ENCODE data around the gene MMAB.

Gene MMAB

GRCh38 chr12:109601557-109601956, 28.3 kb upstream of the MMAB start:
- Histone ChIP-seq H3K9me3 (ENCODE audit: control insufficient read depth, insufficient read depth, low read depth, low read length) (no peaks in the 10 kb centered on the region), H3K4me3 (ENCODE audit: low read depth, low read length) (no peak overlapping the region), H3K27me3 (ENCODE audit: control insufficient read depth, insufficient read depth, low read length) (no peaks in the 10 kb centered on the region), H3K27ac (ENCODE audit: low read depth, low read length) (no peak overlapping the region), H3K4me1 (ENCODE audit: control insufficient read depth, insufficient read depth, low read length) (peaks cover 11% of the 10 kb centered on the region), H3K9ac (ENCODE audit: low read length) (no peak overlapping the region), H3K36me3 (ENCODE audit: control insufficient read depth, insufficient read depth, low read length) (peaks cover under 1% of the 10 kb centered on the region; the same call in 1 of the 2 replicates)

DNA sequence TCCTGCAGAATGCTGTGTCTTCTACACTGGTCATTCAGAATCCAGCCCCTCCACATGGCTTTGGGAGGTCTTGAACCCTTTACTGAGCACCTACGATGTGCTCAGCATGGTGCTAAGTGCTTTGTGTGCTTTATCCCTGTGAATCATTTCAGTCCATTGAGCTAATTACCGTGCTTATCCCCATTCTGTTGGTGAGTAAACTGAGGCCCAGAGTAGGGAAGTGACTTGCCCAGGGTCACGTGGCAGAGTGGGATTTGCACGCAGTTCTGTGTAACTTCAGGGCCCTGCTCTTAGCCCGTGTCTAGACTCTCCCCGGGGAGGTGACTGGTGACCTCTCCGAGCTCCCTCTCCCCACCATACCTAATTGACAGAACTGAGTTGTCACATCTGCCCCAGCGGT, 27.7 kb upstream of the MMAB start:
- H3K4me1 ChIP-seq (ENCODE audit: control insufficient read depth, insufficient read depth, low read length): peaks cover 9% of the 10 kb centered on the region
- H3K9ac ChIP-seq (ENCODE audit: low read length): no peak overlapping the region
- H3K27me3 ChIP-seq (ENCODE audit: control insufficient read depth, insufficient read depth, low read length): no peaks in the 10 kb centered on the region
- peaks cover 6% of the 10 kb centered on the region for H3K36me3 ChIP-seq (ENCODE audit: control insufficient read depth, insufficient read depth, low read length)
- no peak overlapping the region for H3K27ac ChIP-seq (ENCODE audit: low read depth, low read length)
- no peaks in the 10 kb centered on the region for H3K9me3 ChIP-seq (ENCODE audit: control insufficient read depth, insufficient read depth, low read depth, low read length)
- no peak overlapping the region for H3K4me3 ChIP-seq (ENCODE audit: low read depth, low read length)

DNA sequence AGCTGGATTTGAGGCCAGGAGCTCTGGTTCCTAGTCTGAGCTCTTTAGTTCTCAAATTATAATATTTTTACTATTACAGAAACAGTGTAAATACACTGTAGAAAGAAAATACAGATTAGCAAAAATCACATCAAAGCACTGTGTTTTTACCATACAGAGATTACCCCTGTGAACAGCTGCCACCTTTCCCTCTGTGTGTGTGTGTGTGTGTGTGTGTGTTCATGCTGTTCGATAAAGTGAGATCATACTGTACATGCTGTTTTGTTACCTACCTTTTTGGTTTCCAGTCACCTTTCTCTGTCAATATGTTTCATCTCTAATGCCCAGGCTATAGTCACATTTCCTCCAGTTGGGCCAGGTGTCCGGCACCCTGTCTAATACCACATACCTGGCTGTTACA, 27.2 kb upstream of the MMAB start:
- H3K9ac ChIP-seq (ENCODE audit: low read length): no peak overlapping the region

GRCh38 chr12:109599087-109599486, 25.8 kb upstream of the MMAB start:
- no peaks in the 10 kb centered on the region for H3K9me3 ChIP-seq (ENCODE audit: control insufficient read depth, insufficient read depth, low read depth, low read length)
- no peak overlapping the region for H3K9ac ChIP-seq (ENCODE audit: low read length)
- peaks cover 9% of the 10 kb centered on the region for H3K4me1 ChIP-seq (ENCODE audit: control insufficient read depth, insufficient read depth, low read length)
- no peaks in the 10 kb centered on the region for H3K27me3 ChIP-seq (ENCODE audit: control insufficient read depth, insufficient read depth, low read length)
- H3K27ac ChIP-seq (ENCODE audit: low read depth, low read length): no peak overlapping the region
- no peak overlapping the region for H3K4me3 ChIP-seq (ENCODE audit: low read depth, low read length)
- peaks cover 23% of the 10 kb centered on the region for H3K36me3 ChIP-seq (ENCODE audit: control insufficient read depth, insufficient read depth, low read length)

More for the DNA sequence above, 27.2 kb upstream of the MMAB start:
- H3K4me3 ChIP-seq (ENCODE audit: low read depth, low read length): no peak overlapping the region
- no peak overlapping the region for H3K27ac ChIP-seq (ENCODE audit: low read depth, low read length)
- H3K9me3 ChIP-seq (ENCODE audit: control insufficient read depth, insufficient read depth, low read depth, low read length): no peaks in the 10 kb centered on the region
- H3K4me1 ChIP-seq (ENCODE audit: control insufficient read depth, insufficient read depth, low read length): peaks cover 9% of the 10 kb centered on the region
- peaks cover 11% of the 10 kb centered on the region for H3K36me3 ChIP-seq (ENCODE audit: control insufficient read depth, insufficient read depth, low read length)
- H3K27me3 ChIP-seq (ENCODE audit: control insufficient read depth, insufficient read depth, low read length): no peaks in the 10 kb centered on the region

GRCh38 chr12:109598428-109598854, 25.1 kb upstream of the MMAB start:
- Histone ChIP-seq H3K4me1 (ENCODE audit: control insufficient read depth, insufficient read depth, low read length) (peaks cover 9% of the 10 kb centered on the region), H3K36me3 (ENCODE audit: control insufficient read depth, insufficient read depth, low read length) (peaks cover 27% of the 10 kb centered on the region), H3K9ac (ENCODE audit: low read length) (peak overlapping the region; percentile 42), H3K4me3 (ENCODE audit: low read depth, low read length) (no peak overlapping the region), H3K27me3 (ENCODE audit: control insufficient read depth, insufficient read depth, low read length) (no peaks in the 10 kb centered on the region), H3K27ac (ENCODE audit: low read depth, low read length) (no peak overlapping the region), H3K9me3 (ENCODE audit: control insufficient read depth, insufficient read depth, low read depth, low read length) (no peaks in the 10 kb centered on the region)

DNA sequence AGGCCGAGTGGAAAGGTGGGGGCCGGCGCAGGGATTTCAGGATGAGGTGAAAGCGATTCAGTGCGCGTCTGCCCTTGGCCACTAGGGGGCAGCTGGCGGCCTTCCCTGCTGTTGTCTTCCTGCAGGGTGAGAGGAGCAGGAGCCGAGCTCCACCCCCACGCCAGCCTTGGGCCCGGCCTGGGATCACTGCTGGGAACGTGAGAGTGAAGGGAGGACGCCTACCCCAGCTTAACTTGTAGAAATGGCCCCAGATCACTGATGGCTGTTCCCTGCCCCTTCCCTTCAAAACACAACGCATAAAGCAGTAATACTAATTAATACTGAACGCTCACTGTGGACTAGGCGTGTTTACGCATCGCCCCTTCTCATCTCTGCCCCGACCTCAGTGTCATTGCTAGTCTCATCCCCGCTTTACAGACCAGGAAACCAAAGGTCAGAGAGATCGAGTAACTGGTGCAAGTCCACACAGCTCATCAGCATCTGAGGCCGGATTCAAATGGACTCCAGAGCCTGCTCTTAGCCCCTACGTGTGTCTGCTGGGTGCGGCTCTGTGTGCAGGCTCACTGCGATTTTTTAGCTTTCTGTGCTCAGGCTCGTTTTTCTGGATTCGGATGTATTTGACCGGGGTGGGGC, 24.6 kb upstream of the MMAB start:
- H3K9me3 ChIP-seq (ENCODE audit: control insufficient read depth, insufficient read depth, low read depth, low read length): no peaks in the 10 kb centered on the region
- H3K27ac ChIP-seq (ENCODE audit: low read depth, low read length): no peak overlapping the region
- no peaks in the 10 kb centered on the region for H3K27me3 ChIP-seq (ENCODE audit: control insufficient read depth, insufficient read depth, low read length)
- no peak overlapping the region for H3K4me3 ChIP-seq (ENCODE audit: low read depth, low read length)
- peaks cover 32% of the 10 kb centered on the region for H3K36me3 ChIP-seq (ENCODE audit: control insufficient read depth, insufficient read depth, low read length)
- peak overlapping the region; percentile 42 for H3K9ac ChIP-seq (ENCODE audit: low read length)
- peaks cover 9% of the 10 kb centered on the region for H3K4me1 ChIP-seq (ENCODE audit: control insufficient read depth, insufficient read depth, low read length)

DNA sequence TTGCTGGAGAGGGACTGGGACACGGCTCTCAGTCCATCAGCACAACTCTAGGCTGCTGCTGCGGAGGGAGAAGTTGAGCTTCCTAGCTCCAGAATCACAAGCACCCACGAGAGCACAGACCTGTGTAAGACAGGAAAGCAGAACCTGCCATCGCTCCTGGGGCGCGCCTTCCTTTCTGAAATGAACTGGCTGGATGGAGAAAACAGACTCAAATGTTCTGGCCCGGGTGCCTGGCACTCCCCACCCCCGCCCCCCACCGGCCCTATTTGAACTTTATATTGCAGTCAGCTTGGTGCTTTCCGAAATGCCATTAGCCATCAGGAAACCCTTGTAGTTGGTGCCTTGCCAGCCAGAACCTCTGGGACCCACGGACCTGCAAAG, 24.1 kb upstream of the MMAB start:
- H3K9ac ChIP-seq (ENCODE audit: low read length): no peak overlapping the region
- peaks cover 9% of the 10 kb centered on the region for H3K4me1 ChIP-seq (ENCODE audit: control insufficient read depth, insufficient read depth, low read length)
- peaks cover 37% of the 10 kb centered on the region for H3K36me3 ChIP-seq (ENCODE audit: control insufficient read depth, insufficient read depth, low read length)
- no peaks in the 10 kb centered on the region for H3K27me3 ChIP-seq (ENCODE audit: control insufficient read depth, insufficient read depth, low read length)
- no peak overlapping the region for H3K4me3 ChIP-seq (ENCODE audit: low read depth, low read length)
- H3K27ac ChIP-seq (ENCODE audit: low read depth, low read length): no peak overlapping the region
- no peaks in the 10 kb centered on the region for H3K9me3 ChIP-seq (ENCODE audit: control insufficient read depth, insufficient read depth, low read depth, low read length)

GRCh38 chr12:109596418-109597244, 23.3 kb upstream of the MMAB start:
- H3K36me3 ChIP-seq (ENCODE audit: control insufficient read depth, insufficient read depth, low read length): peaks cover 44% of the 10 kb centered on the region
- no peak overlapping the region for H3K9ac ChIP-seq (ENCODE audit: low read length)
- no peaks in the 10 kb centered on the region for H3K27me3 ChIP-seq (ENCODE audit: control insufficient read depth, insufficient read depth, low read length)
- H3K4me3 ChIP-seq (ENCODE audit: low read depth, low read length): no peak overlapping the region
- no peak overlapping the region for H3K27ac ChIP-seq (ENCODE audit: low read depth, low read length)
- H3K4me1 ChIP-seq (ENCODE audit: control insufficient read depth, insufficient read depth, low read length): peaks cover 9% of the 10 kb centered on the region
- H3K9me3 ChIP-seq (ENCODE audit: control insufficient read depth, insufficient read depth, low read depth, low read length): no peaks in the 10 kb centered on the region

- Histone ChIP-seq H3K4me3 (ENCODE audit: low read depth, low read length) (no peak overlapping the region), H3K9ac (ENCODE audit: low read length) (no peak overlapping the region), H3K9me3 (ENCODE audit: control insufficient read depth, insufficient read depth, low read depth, low read length) (no peaks in the 10 kb centered on the region), H3K27me3 (ENCODE audit: control insufficient read depth, insufficient read depth, low read length) (no peaks in the 10 kb centered on the region), H3K27ac (ENCODE audit: low read depth, low read length) (no peak overlapping the region), H3K36me3 (ENCODE audit: control insufficient read depth, insufficient read depth, low read length) (peaks cover 52% of the 10 kb centered on the region), H3K4me1 (ENCODE audit: control insufficient read depth, insufficient read depth, low read length) (peaks cover 9% of the 10 kb centered on the region)
These were observed 22.1 kb upstream of the MMAB start for GRCh38 chr12:109595321-109595902.

DNA sequence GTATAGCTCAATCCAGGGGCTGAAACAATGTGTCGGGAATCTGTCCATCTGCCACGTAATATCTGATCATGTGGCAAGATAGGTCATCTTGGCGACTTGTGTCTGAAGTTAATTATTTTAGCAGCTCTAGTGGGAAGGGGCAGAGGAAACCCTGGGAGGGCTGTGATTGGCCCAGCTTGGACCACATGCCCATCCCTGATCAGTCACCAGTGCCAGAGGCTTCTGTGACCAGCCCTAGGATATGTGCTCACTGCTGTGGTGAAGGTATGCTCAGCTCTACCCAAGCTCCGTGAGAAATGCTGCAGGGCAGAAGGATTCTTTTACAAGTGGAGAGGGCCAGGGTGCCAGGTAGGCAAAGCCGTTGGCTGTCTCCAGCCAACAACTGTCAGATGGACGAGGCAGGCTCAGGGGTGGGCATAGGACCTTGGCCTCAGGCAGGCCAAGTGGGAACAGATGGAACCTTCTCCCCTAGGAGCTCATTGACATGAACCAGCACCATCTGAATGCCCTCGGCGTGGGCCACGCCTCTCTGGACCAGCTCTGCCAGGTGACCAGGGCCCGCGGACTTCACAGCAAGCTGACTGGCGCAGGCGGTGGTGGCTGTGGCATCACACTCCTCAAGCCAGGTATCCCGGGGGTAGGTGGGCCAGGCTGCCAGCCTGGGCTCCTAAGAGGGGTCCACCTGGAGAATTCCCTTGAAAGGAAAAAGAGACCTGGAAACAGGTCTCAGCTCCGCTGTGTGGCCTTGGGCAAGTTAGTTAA, 21.4 kb upstream of the MMAB start:
- Histone ChIP-seq H3K27me3 (ENCODE audit: control insufficient read depth, insufficient read depth, low read length) (no peaks in the 10 kb centered on the region), H3K9ac (ENCODE audit: low read length) (no peak overlapping the region), H3K27ac (ENCODE audit: low read depth, low read length) (no peak overlapping the region), H3K4me3 (ENCODE audit: low read depth, low read length) (no peak overlapping the region), H3K9me3 (ENCODE audit: control insufficient read depth, insufficient read depth, low read depth, low read length) (no peaks in the 10 kb centered on the region), H3K4me1 (ENCODE audit: control insufficient read depth, insufficient read depth, low read length) (peaks cover 9% of the 10 kb centered on the region), H3K36me3 (ENCODE audit: control insufficient read depth, insufficient read depth, low read length) (peaks cover 57% of the 10 kb centered on the region)

Data from HUES6 (cell line).